CD14-positive monocyte (primary cell): ENCODE data around the gene GPC6. TPM values are rescaled to one million over a fixed set of nuclear protein-coding genes. Genes with fewer than 3 reads are reported as not detected.

Source experiments
- DNase-seq, 3 donors: peaks; one replicate each; pipeline ENCODE4 v3.0.0-alpha.2; 2011 to 2022
- H2AFZ ChIP-seq: 2 replicates; pipeline ENCODE4 v1.6.0; 2012; ENCODE audit warnings: mild to moderate bottlenecking, low read depth, low read length, inconsistent platforms; ENCODE audit not compliant: insufficient read depth, poor library complexity, severe bottlenecking
- H3K27ac ChIP-seq, 2 donors: 1 replicate in 1 of 2; 2 replicates in 1 of 2; pipeline ENCODE4 v1.5.1; 2012 to 2013; ENCODE audit warnings: low read length in 2 of 2, control low read depth in 1 of 2, inconsistent platforms in 1 of 2, low read depth in 1 of 2, mild to moderate bottlenecking in 1 of 2
- H3K27me3 ChIP-seq, 2 donors: one replicate each; pipeline versions ENCODE4 v1.6.0 to v1.6.1; 2011 to 2013; ENCODE audit warnings: low read length in 2 of 2; ENCODE audit not compliant: control insufficient read depth in 2 of 2, insufficient read depth in 2 of 2
- H3K36me3 ChIP-seq, 2 donors: replicated peaks in 1 of 2; 1 replicate in 1 of 2; 2 replicates in 1 of 2; pipeline versions ENCODE4 v1.5.1 to v1.6.1; 2012 to 2013; ENCODE audit warnings: low read length in 2 of 2, control low read depth in 1 of 2, inconsistent platforms in 1 of 2, mild to moderate bottlenecking in 1 of 2; ENCODE audit not compliant: insufficient read depth in 2 of 2, control insufficient read depth in 1 of 2
- H3K4me1 ChIP-seq, 2 donors: 1 replicate in 1 of 2; 2 replicates in 1 of 2; pipeline versions ENCODE4 v1.5.1 to v1.6.1; 2012 to 2013; ENCODE audit warnings: low read length in 2 of 2, control low read depth in 1 of 2, inconsistent platforms in 1 of 2, mild to moderate bottlenecking in 1 of 2, moderate library complexity in 1 of 2; ENCODE audit not compliant: insufficient read depth in 2 of 2, control insufficient read depth in 1 of 2
- H3K4me2 ChIP-seq: replicated peaks from 2 replicates; pipeline ENCODE3; 2012; ENCODE audit warnings: low read length, moderate library complexity, mild to moderate bottlenecking; ENCODE audit not compliant: poor library complexity, severe bottlenecking; ENCODE audit errors: extremely low read depth
- H3K4me3 ChIP-seq, 3 experiments: fragments of 200-600 bp in 1 of 3; sonication (generic) in 1 of 3; replicated peaks in 1 of 3; 1 replicate in 2 of 3; 2 replicates in 1 of 3; pipeline ENCODE4 v1.5.1; 2011 to 2013; ENCODE audit warnings: low read length in 3 of 3, mild to moderate bottlenecking in 3 of 3, control low read depth in 2 of 3, low read depth in 2 of 3, inconsistent platforms in 1 of 3, moderate library complexity in 1 of 3
- H3K79me2 ChIP-seq: 2 replicates; pipeline ENCODE4 v1.6.0; 2012; ENCODE audit warnings: mild to moderate bottlenecking, control low read depth, inconsistent platforms, low read length, moderate library complexity; ENCODE audit not compliant: insufficient read depth
- H3K9ac ChIP-seq: 2 replicates; pipeline ENCODE4 v1.6.0; 2017; ENCODE audit warnings: low read length, mild to moderate bottlenecking; ENCODE audit not compliant: insufficient read depth, poor library complexity, severe bottlenecking
- H3K9me3 ChIP-seq, 2 donors: replicated peaks in 1 of 2; 1 replicate in 1 of 2; 2 replicates in 1 of 2; pipeline versions ENCODE4 v1.5.1 to v1.6.1; 2012 to 2013; ENCODE audit warnings: low read length in 2 of 2, control low read depth in 1 of 2; ENCODE audit not compliant: control insufficient read depth in 1 of 2, insufficient read depth in 1 of 2
- H4K20me1 ChIP-seq: 2 replicates; pipeline ENCODE4 v1.6.0; 2012; ENCODE audit warnings: mild to moderate bottlenecking, low read length, control low read depth, moderate library complexity; ENCODE audit not compliant: insufficient read depth
- H3K27ac Mint-ChIP-seq, 7 donors: one replicate each; pipeline ENCODE4 v1.8.0; 2020; ENCODE audit warnings: mild to moderate bottlenecking in 7 of 7, mixed read lengths in 7 of 7, moderate library complexity in 6 of 7, inconsistent platforms in 2 of 7
- H3K27me3 Mint-ChIP-seq, 3 donors: one replicate each; pipeline ENCODE4 v1.8.0; 2021 to 2022; ENCODE audit warnings: low read depth in 3 of 3, mild to moderate bottlenecking in 3 of 3, mixed read lengths in 3 of 3, moderate library complexity in 3 of 3, inconsistent platforms in 1 of 3
- H3K36me3 Mint-ChIP-seq, 2 donors: one replicate each; pipeline ENCODE4 v1.8.0; 2020; ENCODE audit warnings: mixed read lengths in 2 of 2, inconsistent platforms in 1 of 2, mild to moderate bottlenecking in 1 of 2
- H3K4me1 Mint-ChIP-seq: one replicate; pipeline ENCODE4 v1.8.0; 2020; ENCODE audit warnings: mild to moderate bottlenecking, mixed read lengths
- H3K4me3 Mint-ChIP-seq, 2 donors: one replicate each; pipeline ENCODE4 v1.8.0; 2020; ENCODE audit warnings: mild to moderate bottlenecking in 2 of 2, mixed read lengths in 2 of 2, moderate library complexity in 1 of 2
- H3K9me3 Mint-ChIP-seq, 7 donors: one replicate each; pipeline ENCODE4 v1.8.0; 2020 to 2022; ENCODE audit warnings: mixed read lengths in 7 of 7, mild to moderate bottlenecking in 6 of 7, moderate library complexity in 6 of 7, inconsistent platforms in 2 of 7
- CTCF ChIP-seq: fragments of 200-600 bp; IDR thresholded peaks from one replicate; pipeline ENCODE4 v1.8.0; 2022; ENCODE audit warnings: antibody characterized with exemption, mild to moderate bottlenecking
- WGBS: methylation state at CpG from one replicate; pipeline ENCODE4 v1.1.5; 2013; ENCODE audit warnings: missing lambda C conversion rate; ENCODE audit not compliant: insufficient coverage; 5-methylcytosine and 5-hydroxymethylcytosine counted together
- intact Hi-C, 2 donors: fragments of 100-400 bp; cut with micrococcal nuclease; formaldehyde crosslinking; loops; one replicate each; pipeline versions ENCODE4 v1.15.0 to v1.15.1; 2023
- polyA plus RNA-seq, 3 donors: library from polyadenylated mRNA; depleted of rRNA in 1 of 3; unstranded in 2 of 3; stranded (reverse) in 1 of 3; fragments of 300-500 nt in 2 of 3; fragments of >200 nt in 1 of 3; fragmentation: Illumina TruSeq in 2 of 3; gene quantifications; 1 replicate in 2 of 3; 2 replicates in 1 of 3; pipeline ENCODE4 v1.2.3, GENCODE V29; 2012 to 2021

The GPC6 gene
- polyA plus RNA-seq, 3 donors, result not detected

GRCh38 chr13:93767917-93768409, 541.4 kb downstream of the GPC6 start:
- no peak for TF ChIP-seq CTCF
- WGBS, result 71% methylated on average over 1 of the region's 4 CpGs
- Histone ChIP-seq H3K9me3 (peaks cover 0 to 4% of the 10 kb centered on the region in 2 donors), H3K27me3 (no peaks in the 10 kb centered on the region), H3K36me3 (no peaks in the 10 kb centered on the region), H3K9ac (no peak overlapping the region), H3K79me2 (no peaks in the 10 kb centered on the region), H4K20me1 (no peaks in the 10 kb centered on the region), H2AFZ (no peak overlapping the region), H3K4me3 (no peak overlapping the region), H3K27ac (no peak overlapping the region), H3K4me1 (no peaks in the 10 kb centered on the region), H3K4me2 (no peak overlapping the region)
- Mint-ChIP-seq H3K9me3 (peaks cover 0 to 6% (median 0%) of the 10 kb centered on the region in 7 donors), H3K36me3 (no peaks in the 10 kb centered on the region), H3K4me1 (no peaks in the 10 kb centered on the region), H3K4me3 (no peak overlapping the region), H3K27ac (no peak overlapping the region), H3K27me3 (peaks cover 0 to 2% (median 0%) of the 10 kb centered on the region in 3 donors)
- intact Hi-C loops, result no loop called here
- DNase-seq, result no peak

GRCh38 chr13:93769101-93769500, 542.5 kb downstream of the GPC6 start:
- Mint-ChIP-seq H3K9me3 (peaks cover 0 to 3% (median 0%) of the 10 kb centered on the region in 7 donors), H3K4me3 (no peak overlapping the region), H3K27ac (no peak overlapping the region), H3K36me3 (no peaks in the 10 kb centered on the region), H3K4me1 (no peaks in the 10 kb centered on the region), H3K27me3 (peaks cover 0 to 2% (median 0%) of the 10 kb centered on the region in 3 donors)
- H3K4me1 ChIP-seq, result no peaks in the 10 kb centered on the region
- H3K4me2 ChIP-seq, result no peak overlapping the region
- no peaks in the 10 kb centered on the region for H3K27me3 ChIP-seq
- no peak overlapping the region for H3K27ac ChIP-seq
- intact Hi-C loops, result no loop called here
- no peak for TF ChIP-seq CTCF
- H3K4me3 ChIP-seq, result no peak overlapping the region
- DNase-seq, result no peak
- 100% methylated on average over 1 of the region's 3 CpGs for WGBS
- H3K9ac ChIP-seq, result no peak overlapping the region
- H3K9me3 ChIP-seq, result peaks cover 0 to 4% of the 10 kb centered on the region in 2 donors
- H2AFZ ChIP-seq, result no peak overlapping the region
- H3K79me2 ChIP-seq, result no peaks in the 10 kb centered on the region
- no peaks in the 10 kb centered on the region for H4K20me1 ChIP-seq
- H3K36me3 ChIP-seq, result no peaks in the 10 kb centered on the region
